IPS DF 6.9 (cell line): ENCODE measurements around the gene OVAAL.

Source experiments
- DNase-seq: peaks from one replicate; pipeline ENCODE4 v3.0.0-alpha.2; 2013; ENCODE audit warnings: low read depth, low spot score
- H3K27ac ChIP-seq: one replicate; pipeline ENCODE4 v1.5.1; 2013; ENCODE audit warnings: low read length, control low read depth
- H3K27me3 ChIP-seq: 2 replicates; pipeline ENCODE4 v1.6.1; 2013; ENCODE audit warnings: mild to moderate bottlenecking, low read length; ENCODE audit not compliant: control insufficient read depth, insufficient read depth
- H3K36me3 ChIP-seq: 2 replicates; pipeline ENCODE4 v1.6.1; 2013; ENCODE audit warnings: low read length; ENCODE audit not compliant: control insufficient read depth, insufficient read depth
- H3K4me1 ChIP-seq: 2 replicates; pipeline ENCODE4 v1.6.1; 2013; ENCODE audit warnings: low read length; ENCODE audit not compliant: control insufficient read depth, insufficient read depth
- H3K4me3 ChIP-seq: 2 replicates; pipeline ENCODE4 v1.5.1; 2013; ENCODE audit warnings: mild to moderate bottlenecking, low read length
- H3K9me3 ChIP-seq: 2 replicates; pipeline ENCODE4 v1.6.1; 2013; ENCODE audit warnings: low read length, inconsistent platforms; ENCODE audit not compliant: control insufficient read depth, insufficient read depth
- WGBS: extraction: QIAGEN DNeasy Blood & Tissue Kit; methylation state at CpG from one replicate; pipeline ENCODE4 v1.1.7; 2013; ENCODE audit warnings: mixed read lengths, missing lambda C conversion rate; ENCODE audit not compliant: insufficient read length, insufficient coverage; 5-methylcytosine and 5-hydroxymethylcytosine counted together

Gene OVAAL

DNA sequence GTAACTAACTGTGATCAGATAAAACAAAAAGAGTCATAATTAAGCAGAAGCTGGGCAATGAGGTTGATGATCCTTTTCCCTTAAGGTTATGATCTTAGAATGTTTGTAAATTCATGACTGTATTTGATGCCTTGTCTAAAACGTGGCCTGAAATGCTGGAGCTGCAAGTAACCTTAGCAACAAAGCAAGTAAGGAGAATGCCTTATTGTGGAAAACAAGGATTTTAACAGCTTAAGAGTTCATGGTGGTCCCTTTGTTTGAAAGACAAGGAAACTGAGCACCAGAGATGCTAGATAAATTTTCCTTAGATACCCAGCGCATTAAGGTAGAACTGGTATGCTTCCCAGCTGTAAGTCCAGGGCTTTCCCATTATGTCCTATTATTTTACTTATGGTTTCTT lies 47.4 kb downstream of the OVAAL start:
- Histone ChIP-seq H3K36me3 (no peaks in the 10 kb centered on the region), H3K27me3 (no peaks in the 10 kb centered on the region), H3K4me1 (no peaks in the 10 kb centered on the region), H3K4me3 (no peak overlapping the region), H3K27ac (no peak overlapping the region), H3K9me3 (no peaks in the 10 kb centered on the region)
- WGBS = no CpG with 5 or more reads among the region's 2 CpGs
- no peak for DNase-seq

DNA sequence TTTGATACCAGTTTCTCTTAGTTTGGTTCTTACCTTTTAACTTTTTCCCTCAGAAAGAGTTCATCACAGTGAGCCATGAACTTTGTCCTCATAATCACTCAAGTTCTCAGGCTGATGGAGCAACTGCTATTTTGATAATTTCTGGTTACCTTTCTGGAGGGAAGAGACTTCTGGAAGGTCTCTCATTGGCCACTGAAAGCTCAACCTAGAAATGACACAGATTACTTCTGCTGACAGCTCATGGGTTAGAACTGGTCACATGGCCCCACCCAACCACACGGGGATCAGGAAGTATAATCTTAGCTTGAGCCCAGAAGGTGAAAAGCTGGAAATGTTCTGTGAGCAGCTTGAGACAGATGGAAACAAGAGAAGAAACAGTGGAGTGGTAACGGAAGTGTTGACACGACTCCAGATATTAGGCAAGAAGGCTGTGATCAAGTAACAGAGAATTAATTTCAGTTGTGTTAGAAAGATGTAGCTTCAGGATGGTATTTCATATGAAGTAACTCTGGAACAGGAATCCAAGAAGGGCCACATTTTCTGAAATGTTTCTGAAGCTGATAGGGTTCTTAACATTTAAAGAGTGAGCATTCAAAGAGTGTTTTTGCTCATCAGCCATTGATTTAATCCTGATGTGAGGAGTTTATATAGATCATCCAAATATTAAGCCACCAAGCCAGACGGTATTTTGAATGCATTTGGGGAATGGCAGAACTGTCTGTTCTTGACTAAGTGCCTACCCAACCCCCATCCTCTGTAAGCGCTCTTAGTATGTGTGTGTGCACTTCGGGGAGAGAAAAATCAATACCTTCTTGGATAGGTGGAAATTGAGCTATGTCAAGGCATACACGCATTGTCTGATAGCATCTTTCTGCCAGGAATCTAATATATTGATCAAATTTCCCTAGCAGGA lies 51.1 kb downstream of the OVAAL start:
- Histone ChIP-seq H3K36me3 (no peaks in the 10 kb centered on the region), H3K4me3 (no peak overlapping the region), H3K9me3 (no peaks in the 10 kb centered on the region), H3K4me1 (no peaks in the 10 kb centered on the region), H3K27ac (no peak overlapping the region), H3K27me3 (no peaks in the 10 kb centered on the region)
- no peak for DNase-seq
- WGBS = no CpG with 5 or more reads among the region's 7 CpGs

DNA sequence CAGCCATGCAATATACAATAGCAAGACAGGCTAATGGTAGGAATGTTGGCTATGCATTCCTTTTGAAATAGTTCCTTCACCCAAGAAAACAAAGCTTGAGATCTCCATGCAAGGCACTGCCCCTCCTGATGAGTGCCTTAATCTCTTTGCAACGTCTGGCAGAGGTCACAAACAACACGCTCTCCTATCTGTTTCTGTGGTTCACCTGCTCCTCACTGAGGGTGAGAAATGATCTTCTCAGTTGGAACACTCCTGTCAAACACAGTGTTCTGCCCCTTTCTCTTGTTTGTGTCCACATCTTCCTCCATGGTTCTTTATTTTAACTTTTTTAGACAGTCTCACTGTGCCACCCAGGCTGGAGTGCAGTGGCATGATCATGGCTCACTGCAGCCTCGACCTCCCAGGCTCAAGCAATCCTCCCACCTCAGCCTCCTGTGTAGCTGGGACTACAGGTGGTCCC lies 51.8 kb downstream of the OVAAL start:
- Histone ChIP-seq H3K36me3 (no peaks in the 10 kb centered on the region), H3K27me3 (no peaks in the 10 kb centered on the region), H3K4me3 (no peak overlapping the region), H3K9me3 (no peaks in the 10 kb centered on the region), H3K27ac (no peak overlapping the region), H3K4me1 (no peaks in the 10 kb centered on the region)
- WGBS = no CpG with 5 or more reads among the region's 3 CpGs
- no peak for DNase-seq

DNA sequence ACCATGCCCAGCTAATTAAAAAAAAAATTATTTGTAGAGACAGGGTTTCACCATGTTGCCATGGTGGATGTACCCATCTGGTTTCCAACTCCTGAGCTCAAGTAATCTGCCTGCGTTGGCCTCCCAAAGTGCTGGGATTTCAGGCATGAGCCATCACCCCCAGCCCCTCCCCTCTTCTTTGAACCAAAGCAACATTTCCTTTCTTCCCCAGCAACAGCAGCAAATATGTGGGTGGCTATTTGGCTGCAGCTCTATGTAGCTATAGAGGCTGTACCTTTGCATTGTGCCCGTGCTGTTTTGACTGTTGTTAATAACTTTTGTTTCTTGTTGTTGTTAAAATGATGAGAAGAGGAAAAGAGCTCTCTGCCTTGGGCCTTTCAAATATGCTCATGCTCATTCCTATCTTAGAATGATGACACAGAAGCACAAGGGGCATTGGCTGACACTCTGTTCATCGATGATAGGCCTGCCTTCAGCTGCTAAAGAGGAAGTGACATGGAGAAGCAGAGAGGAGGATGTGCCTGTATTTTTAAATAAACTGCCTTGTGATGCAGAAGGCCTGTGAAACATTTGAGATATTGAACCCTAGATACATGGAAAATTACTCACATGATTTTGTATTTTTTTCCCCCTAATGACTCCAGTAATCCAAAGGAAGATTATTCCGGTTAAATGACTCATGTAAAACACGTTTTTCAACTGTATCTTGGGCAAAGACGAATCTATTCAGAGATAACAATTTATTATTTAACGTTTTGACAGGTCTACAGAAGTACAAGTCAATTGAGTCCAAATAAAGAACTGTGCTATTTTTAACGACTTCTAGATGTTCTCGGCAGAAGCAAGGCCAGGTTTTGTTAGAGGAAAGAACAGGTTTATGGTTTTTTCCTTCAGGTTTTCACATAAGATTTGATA lies 52.5 kb downstream of the OVAAL start:
- H3K36me3 ChIP-seq = no peaks in the 10 kb centered on the region
- no peak for DNase-seq
- no peak overlapping the region for H3K27ac ChIP-seq
- WGBS = no CpG with 5 or more reads among the region's 9 CpGs
- H3K9me3 ChIP-seq = no peaks in the 10 kb centered on the region
- H3K4me3 ChIP-seq = no peak overlapping the region
- H3K27me3 ChIP-seq = no peaks in the 10 kb centered on the region
- no peaks in the 10 kb centered on the region for H3K4me1 ChIP-seq

DNA sequence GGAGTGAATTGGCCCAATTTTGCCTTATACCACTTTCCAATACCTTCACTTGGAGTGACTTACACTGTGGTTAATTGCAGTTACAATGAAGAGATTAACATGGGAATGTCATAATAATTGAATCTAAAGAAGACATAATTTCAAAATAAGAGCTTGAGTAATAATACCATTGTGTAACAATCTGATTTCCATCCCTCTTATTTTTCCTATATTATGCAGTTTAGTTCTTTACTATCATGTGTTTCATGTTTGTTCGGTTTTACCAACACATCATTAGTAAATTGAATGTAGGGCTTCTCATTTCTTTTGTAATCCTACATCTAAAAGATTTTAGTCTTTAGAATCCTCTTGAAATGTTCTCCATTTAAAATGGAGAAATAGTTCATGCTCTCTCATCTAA lies 53.9 kb downstream of the OVAAL start:
- Histone ChIP-seq H3K9me3 (no peaks in the 10 kb centered on the region), H3K27me3 (no peaks in the 10 kb centered on the region), H3K36me3 (no peaks in the 10 kb centered on the region), H3K27ac (no peak overlapping the region), H3K4me3 (no peak overlapping the region), H3K4me1 (no peaks in the 10 kb centered on the region)
- WGBS = no CpG with 5 or more reads among the region's 1 CpG
- no peak for DNase-seq

DNA sequence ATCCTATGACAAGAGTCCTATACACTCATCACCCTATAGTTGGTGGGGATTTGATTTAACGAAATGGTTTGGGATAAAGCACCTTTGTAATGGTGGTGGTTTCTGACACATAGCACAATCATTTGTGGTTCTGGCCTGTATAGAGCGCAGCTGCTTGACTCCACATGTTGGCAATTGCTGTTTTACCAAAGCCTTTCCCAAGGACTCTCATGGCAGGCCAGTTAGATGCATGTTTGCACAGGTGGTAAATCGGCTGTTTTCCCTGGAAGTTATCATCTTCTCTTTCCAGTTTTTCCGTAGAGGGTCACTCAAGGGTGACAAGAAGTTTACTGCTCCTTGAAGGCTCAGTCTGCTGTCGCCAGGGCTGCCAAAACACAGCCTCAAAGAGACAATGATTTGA lies 56.0 kb downstream of the OVAAL start:
- H3K27ac ChIP-seq = no peak overlapping the region
- no peak overlapping the region for H3K4me3 ChIP-seq
- H3K27me3 ChIP-seq = no peaks in the 10 kb centered on the region
- no peaks in the 10 kb centered on the region for H3K4me1 ChIP-seq
- no peaks in the 10 kb centered on the region for H3K36me3 ChIP-seq
- no peaks in the 10 kb centered on the region for H3K9me3 ChIP-seq
- no CpG with 5 or more reads among the region's 5 CpGs for WGBS
- DNase-seq = no peak

DNA sequence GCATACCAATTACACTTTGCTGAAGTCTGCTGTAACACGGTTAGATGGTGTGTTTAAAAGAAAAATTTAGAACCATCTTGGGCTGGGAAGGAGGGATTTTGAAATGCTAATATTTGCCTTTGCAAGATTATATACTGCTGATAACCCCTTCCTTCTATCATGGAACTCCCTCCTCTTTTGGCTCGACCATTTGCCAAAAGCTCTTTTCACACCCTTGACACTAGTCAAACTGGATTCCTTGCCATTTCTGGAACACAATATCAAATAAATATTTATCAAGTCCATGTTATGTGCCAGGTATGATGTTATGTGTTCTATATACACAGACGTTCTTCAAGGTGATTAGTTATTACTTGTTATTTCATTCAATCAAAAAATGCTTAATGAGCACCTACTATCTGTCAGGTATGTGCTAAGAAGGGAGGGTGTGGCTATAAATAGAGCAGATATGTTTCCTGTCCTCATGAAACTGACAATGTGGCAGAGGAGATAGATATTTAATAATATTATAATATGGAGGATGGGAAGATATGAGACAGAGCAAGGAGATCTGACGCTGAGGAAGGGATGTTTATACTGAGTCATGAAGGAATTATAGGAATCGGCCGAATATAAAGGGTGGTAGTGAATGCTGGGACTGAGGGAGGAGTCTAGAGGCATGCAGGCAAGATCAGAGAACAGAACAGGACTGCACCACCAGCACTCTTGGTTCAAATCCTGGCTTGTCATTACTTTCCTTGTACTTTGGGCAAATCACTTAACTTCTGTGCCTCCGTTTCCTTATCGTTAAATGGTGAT lies 56.9 kb downstream of the OVAAL start:
- no peak overlapping the region for H3K27ac ChIP-seq
- WGBS = 100% methylated on average over 1 of the region's 8 CpGs
- no peaks in the 10 kb centered on the region for H3K9me3 ChIP-seq
- H3K27me3 ChIP-seq = no peaks in the 10 kb centered on the region
- DNase-seq = no peak
- no peak overlapping the region for H3K4me3 ChIP-seq
- no peaks in the 10 kb centered on the region for H3K36me3 ChIP-seq
- no peaks in the 10 kb centered on the region for H3K4me1 ChIP-seq
